Neural cell (in vitro differentiated cells): ENCODE data around the gene DHX34. TPM values are rescaled to one million over a fixed set of nuclear protein-coding genes. Genes with fewer than 3 reads are reported as not detected.

Experiments
- H2AFZ ChIP-seq: fragments of 200-600, 300-800 bp; sonication (generic), shearing (Covaris generic); 2 replicates; pipeline ENCODE4 v1.6.0; 2014; ENCODE audit warnings: low read depth, mild to moderate bottlenecking, antibody characterized with exemption, low read length, moderate library complexity
- H3F3A ChIP-seq: fragments of 200-600 bp; shearing (Covaris generic); 2 replicates; pipeline ENCODE4 v1.6.1; 2016; ENCODE audit warnings: mild to moderate bottlenecking, moderate library complexity, mixed read lengths, antibody characterized with exemption, low read length; ENCODE audit not compliant: insufficient read depth, poor library complexity, severe bottlenecking
- H3K27ac ChIP-seq: fragments of 200-600, 300-800 bp; sonication (generic), shearing (Covaris generic); 2 replicates; pipeline ENCODE4 v1.5.1; 2014; ENCODE audit warnings: mild to moderate bottlenecking, low read length, moderate library complexity
- H3K27me3 ChIP-seq: fragments of 300-800, 200-600 bp; sonication (generic), shearing (Covaris generic); 2 replicates; pipeline ENCODE4 v1.6.0; 2014; ENCODE audit warnings: mild to moderate bottlenecking, low read depth, low read length, moderate library complexity; ENCODE audit not compliant: insufficient read depth
- H3K36me3 ChIP-seq: fragments of 300-800, 200-600 bp; sonication (generic), shearing (Covaris generic); 2 replicates; pipeline ENCODE4 v1.5.1; 2014; ENCODE audit warnings: mild to moderate bottlenecking, antibody characterized with exemption, low read length, moderate library complexity; ENCODE audit not compliant: insufficient read depth
- H3K4me2 ChIP-seq: fragments of 300-800, 200-600 bp; sonication (generic), shearing (Covaris generic); 2 replicates; pipeline ENCODE4 v1.6.0; 2014; ENCODE audit warnings: mild to moderate bottlenecking, low read length
- H3K4me3 ChIP-seq: fragments of 300-800, 200-600 bp; sonication (generic), shearing (Covaris generic); 2 replicates; pipeline ENCODE4 v1.5.1; 2014; ENCODE audit warnings: mild to moderate bottlenecking, low read length, moderate library complexity
- H3K79me2 ChIP-seq: fragments of 200-600 bp; shearing (Covaris generic); replicated peaks from 2 replicates; pipeline ENCODE4 v1.6.0; 2014; ENCODE audit warnings: mild to moderate bottlenecking, low read length, moderate library complexity; ENCODE audit not compliant: insufficient read depth
- H3K9ac ChIP-seq: fragments of 300-800, 200-600 bp; sonication (generic), shearing (Covaris generic); 2 replicates; pipeline ENCODE4 v1.6.1; 2016; ENCODE audit warnings: mild to moderate bottlenecking, low read length, mixed read lengths
- H3K9me2 ChIP-seq: fragments of 200-600 bp; shearing (Covaris generic); 2 replicates; pipeline ENCODE4 v1.6.1; 2016; ENCODE audit warnings: mild to moderate bottlenecking, low read length, mixed read lengths; ENCODE audit not compliant: insufficient read depth
- H3K9me3 ChIP-seq: fragments of 200-600, 300-800 bp; sonication (generic), shearing (Covaris generic); 2 replicates; pipeline ENCODE4 v1.6.1; 2016; ENCODE audit warnings: mild to moderate bottlenecking, mixed run types, low read length, moderate library complexity, mixed read lengths
- H4K20me1 ChIP-seq: fragments of 200-600 bp; shearing (Covaris generic); 2 replicates; pipeline ENCODE4 v1.6.1; 2016; ENCODE audit warnings: mild to moderate bottlenecking, mixed run types; ENCODE audit not compliant: insufficient read depth
- CTCF ChIP-seq: fragments of 450-650 bp; IDR thresholded peaks from 2 replicates; pipeline ENCODE4 v1.5.1; 2014; ENCODE audit warnings: antibody characterized with exemption, mild to moderate bottlenecking, moderate library complexity; ENCODE audit not compliant: poor library complexity, severe bottlenecking
- EP300 ChIP-seq: fragments of 450-650 bp; conservative IDR thresholded peaks from 2 replicates; pipeline ENCODE4 v1.6.1; 2014; ENCODE audit warnings: antibody characterized with exemption, mild to moderate bottlenecking, moderate library complexity; ENCODE audit not compliant: poor library complexity, severe bottlenecking
- EZH2 ChIP-seq: fragments of 200-600, 300-800 bp; shearing (Covaris generic), sonication (generic); IDR thresholded peaks from 2 replicates; pipeline ENCODE4 v1.6.1; 2014; ENCODE audit warnings: antibody characterized with exemption, low read length, borderline replicate concordance, mild to moderate bottlenecking; ENCODE audit not compliant: insufficient read depth, poor library complexity, severe bottlenecking
- MXI1 ChIP-seq: fragments of 450-650 bp; conservative IDR thresholded peaks from 2 replicates; pipeline ENCODE4 v1.6.1; 2014; ENCODE audit warnings: antibody characterized with exemption, mild to moderate bottlenecking; ENCODE audit not compliant: poor library complexity, severe bottlenecking
- POLR2AphosphoS5 ChIP-seq: IDR thresholded peaks from 2 replicates; pipeline ENCODE4 v1.6.1; 2012
- RAD21 ChIP-seq: fragments of 450-650 bp; conservative IDR thresholded peaks from 2 replicates; pipeline ENCODE4 v1.6.1; 2014; ENCODE audit warnings: antibody characterized with exemption, mild to moderate bottlenecking, moderate library complexity
- SMC3 ChIP-seq: fragments of 450-650 bp; conservative IDR thresholded peaks from 2 replicates; pipeline ENCODE4 v1.6.1; 2014; ENCODE audit warnings: antibody characterized with exemption, mild to moderate bottlenecking, moderate library complexity; ENCODE audit not compliant: poor library complexity
- TAF1 ChIP-seq: IDR thresholded peaks from 2 replicates; pipeline ENCODE4 v1.6.1; 2012; ENCODE audit warnings: low read depth
- polyA plus RNA-seq: library from polyadenylated mRNA; depleted of rRNA; stranded (reverse); fragments of >200 nt; gene quantifications from 2 replicates; pipeline ENCODE4 v1.2.3, GENCODE V29; 2014
- TF ChIP-seq, protein P1 (sequence below): IDR thresholded peaks from 2 replicates; pipeline ENCODE4 v1.6.1; 2012; ENCODE audit warnings: borderline replicate concordance

Gene DHX34
- polyA plus RNA-seq, 1 donor from 2014 or later, result 11.7 TPM

GRCh38 chr19:47404334-47405196 is 55.5 kb downstream of the DHX34 start:
- Histone ChIP-seq H4K20me1 (no peaks in the 10 kb centered on the region), H2AFZ (no peak overlapping the region), H3K27ac (no peak overlapping the region), H3K9me3 (no peaks in the 10 kb centered on the region), H3K79me2 (no peaks in the 10 kb centered on the region), H3K4me3 (no peak overlapping the region), H3K36me3 (no peaks in the 10 kb centered on the region), H3K9ac (no peak overlapping the region), H3K27me3 (no peaks in the 10 kb centered on the region), H3F3A (no peaks in the 10 kb centered on the region), H3K9me2 (no peaks in the 10 kb centered on the region), H3K4me2 (no peak overlapping the region)
- no peak for TF ChIP-seq POLR2AphosphoS5
- TF ChIP-seq TAF1, result no peak
- TF ChIP-seq, protein P1, sequence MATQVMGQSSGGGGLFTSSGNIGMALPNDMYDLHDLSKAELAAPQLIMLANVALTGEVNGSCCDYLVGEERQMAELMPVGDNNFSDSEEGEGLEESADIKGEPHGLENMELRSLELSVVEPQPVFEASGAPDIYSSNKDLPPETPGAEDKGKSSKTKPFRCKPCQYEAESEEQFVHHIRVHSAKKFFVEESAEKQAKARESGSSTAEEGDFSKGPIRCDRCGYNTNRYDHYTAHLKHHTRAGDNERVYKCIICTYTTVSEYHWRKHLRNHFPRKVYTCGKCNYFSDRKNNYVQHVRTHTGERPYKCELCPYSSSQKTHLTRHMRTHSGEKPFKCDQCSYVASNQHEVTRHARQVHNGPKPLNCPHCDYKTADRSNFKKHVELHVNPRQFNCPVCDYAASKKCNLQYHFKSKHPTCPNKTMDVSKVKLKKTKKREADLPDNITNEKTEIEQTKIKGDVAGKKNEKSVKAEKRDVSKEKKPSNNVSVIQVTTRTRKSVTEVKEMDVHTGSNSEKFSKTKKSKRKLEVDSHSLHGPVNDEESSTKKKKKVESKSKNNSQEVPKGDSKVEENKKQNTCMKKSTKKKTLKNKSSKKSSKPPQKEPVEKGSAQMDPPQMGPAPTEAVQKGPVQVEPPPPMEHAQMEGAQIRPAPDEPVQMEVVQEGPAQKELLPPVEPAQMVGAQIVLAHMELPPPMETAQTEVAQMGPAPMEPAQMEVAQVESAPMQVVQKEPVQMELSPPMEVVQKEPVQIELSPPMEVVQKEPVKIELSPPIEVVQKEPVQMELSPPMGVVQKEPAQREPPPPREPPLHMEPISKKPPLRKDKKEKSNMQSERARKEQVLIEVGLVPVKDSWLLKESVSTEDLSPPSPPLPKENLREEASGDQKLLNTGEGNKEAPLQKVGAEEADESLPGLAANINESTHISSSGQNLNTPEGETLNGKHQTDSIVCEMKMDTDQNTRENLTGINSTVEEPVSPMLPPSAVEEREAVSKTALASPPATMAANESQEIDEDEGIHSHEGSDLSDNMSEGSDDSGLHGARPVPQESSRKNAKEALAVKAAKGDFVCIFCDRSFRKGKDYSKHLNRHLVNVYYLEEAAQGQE, result no peak
- TF ChIP-seq MXI1, result no peak
- no peak for TF ChIP-seq RAD21
- no peak for TF ChIP-seq SMC3

DNA sequence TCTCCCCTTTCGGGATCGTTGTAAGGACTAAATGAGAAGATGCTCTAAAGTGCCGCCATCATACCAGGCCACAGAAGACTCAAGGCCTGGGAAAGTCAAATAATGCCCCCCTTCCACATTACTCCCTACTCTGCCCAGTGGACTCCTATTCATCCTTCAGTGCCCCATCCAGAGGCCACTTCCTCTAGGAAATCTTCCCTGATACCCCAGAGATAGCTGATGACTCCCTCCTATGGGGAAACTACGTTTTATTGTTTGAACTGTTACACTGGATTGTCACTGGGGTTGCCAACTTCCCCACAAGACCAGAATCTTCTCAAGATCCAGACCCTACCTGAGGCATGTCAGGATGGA is 56.1 kb downstream of the DHX34 start:
- Histone ChIP-seq H3K36me3 (no peaks in the 10 kb centered on the region), H3K9me3 (no peaks in the 10 kb centered on the region), H3K27me3 (no peaks in the 10 kb centered on the region), H2AFZ (no peak overlapping the region), H3K4me3 (no peak overlapping the region), H3K9me2 (no peaks in the 10 kb centered on the region), H3K9ac (no peak overlapping the region), H4K20me1 (no peaks in the 10 kb centered on the region), H3K4me2 (no peak overlapping the region), H3K79me2 (no peaks in the 10 kb centered on the region), H3F3A (no peaks in the 10 kb centered on the region), H3K27ac (no peak overlapping the region)
- TF ChIP-seq EZH2, result no peak
- TF ChIP-seq CTCF, result no peak
- TF ChIP-seq RAD21, result no peak
- TF ChIP-seq EP300, result no peak
- no peak for TF ChIP-seq SMC3
- no peak for TF ChIP-seq MXI1
- no peak for TF ChIP-seq POLR2AphosphoS5
- TF ChIP-seq, protein P1, result no peak
- no peak for TF ChIP-seq TAF1
